MV-4-11 (cell line): ENCODE data around the gene MTA1.

Experiments used
- DNase-seq: peaks from one replicate; lab custom pipeline; 2025; lab: John Stamatoyannopoulos, UW

Gene MTA1

DNA sequence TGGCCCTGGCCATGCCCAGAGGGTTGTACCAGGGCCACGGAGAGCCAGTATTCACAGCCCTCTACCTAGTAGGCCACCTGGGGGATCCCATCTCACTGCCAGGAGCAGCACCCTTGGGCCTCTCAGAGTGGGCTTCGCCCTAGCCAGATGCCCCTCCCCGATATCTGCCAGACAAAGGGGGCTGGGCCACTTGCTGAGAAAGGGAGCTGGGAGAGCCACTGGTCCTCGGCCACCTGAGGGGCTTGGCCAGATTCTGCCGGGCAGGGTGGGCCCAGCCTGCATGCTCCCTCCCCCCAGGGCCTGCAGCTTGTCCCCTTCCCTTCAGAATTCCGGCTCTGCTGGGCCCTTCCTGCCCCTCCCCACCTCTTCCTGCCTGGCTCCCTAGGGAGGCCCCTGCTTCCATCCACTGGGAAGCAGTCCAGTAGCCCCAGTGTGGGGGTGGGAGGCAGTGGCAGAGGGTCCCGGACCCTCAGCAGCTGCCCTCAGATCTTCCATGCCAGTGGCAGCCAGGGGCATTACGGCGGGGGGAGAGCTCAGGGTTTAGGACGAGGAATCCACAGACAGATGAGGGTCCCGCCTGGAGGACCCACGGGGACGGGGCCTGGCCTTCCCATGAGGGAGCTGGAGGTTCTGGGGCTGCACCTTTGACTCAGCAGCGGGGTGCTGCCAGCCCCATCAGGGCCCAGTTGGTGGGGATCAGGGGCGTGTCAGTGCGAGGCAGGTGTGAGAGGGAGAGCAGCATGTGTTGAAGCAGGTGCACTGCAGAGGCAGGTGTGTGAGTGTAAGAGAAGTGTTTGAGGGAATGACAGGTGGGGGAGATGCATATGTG lies 57.4 kb downstream of the MTA1 start:
- DNase-seq, result no peak

DNA sequence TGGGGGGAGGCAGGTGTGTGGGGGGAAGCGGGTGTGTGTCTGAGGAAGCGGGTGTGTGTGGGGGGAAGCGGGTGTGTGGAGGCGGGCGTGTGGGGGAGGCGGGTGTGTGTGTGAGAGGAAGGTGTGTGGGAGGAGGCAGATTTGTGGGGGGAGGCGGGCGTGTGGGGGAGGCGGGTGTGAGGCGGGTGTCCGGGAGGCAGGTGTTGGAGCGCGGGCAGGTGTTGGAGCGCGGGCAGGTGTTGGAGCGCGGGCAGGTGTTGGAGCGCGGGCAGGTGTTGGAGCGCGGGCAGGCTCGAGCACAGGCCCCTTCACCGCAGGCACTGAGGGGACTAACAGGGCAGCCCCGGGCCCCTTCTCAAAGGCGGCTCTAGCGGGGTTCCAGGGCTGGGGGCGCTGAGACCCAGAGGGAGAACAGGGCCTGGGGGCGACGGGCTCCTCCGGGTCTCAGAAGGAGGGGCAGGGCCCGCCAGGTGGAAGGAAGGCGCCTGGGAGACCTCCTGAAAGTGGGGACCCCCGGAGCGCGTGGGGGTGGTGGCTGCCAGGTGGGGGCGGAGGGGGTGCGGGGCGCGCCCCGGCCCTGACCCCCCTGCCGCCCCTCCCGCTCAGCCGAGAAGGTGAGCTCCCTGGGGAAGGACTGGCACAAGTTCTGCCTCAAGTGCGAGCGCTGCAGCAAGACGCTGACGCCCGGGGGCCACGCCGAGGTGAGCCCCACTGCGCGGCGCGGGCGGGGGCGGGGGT lies 58.2 kb downstream of the MTA1 start:
- no peak for DNase-seq

DNA sequence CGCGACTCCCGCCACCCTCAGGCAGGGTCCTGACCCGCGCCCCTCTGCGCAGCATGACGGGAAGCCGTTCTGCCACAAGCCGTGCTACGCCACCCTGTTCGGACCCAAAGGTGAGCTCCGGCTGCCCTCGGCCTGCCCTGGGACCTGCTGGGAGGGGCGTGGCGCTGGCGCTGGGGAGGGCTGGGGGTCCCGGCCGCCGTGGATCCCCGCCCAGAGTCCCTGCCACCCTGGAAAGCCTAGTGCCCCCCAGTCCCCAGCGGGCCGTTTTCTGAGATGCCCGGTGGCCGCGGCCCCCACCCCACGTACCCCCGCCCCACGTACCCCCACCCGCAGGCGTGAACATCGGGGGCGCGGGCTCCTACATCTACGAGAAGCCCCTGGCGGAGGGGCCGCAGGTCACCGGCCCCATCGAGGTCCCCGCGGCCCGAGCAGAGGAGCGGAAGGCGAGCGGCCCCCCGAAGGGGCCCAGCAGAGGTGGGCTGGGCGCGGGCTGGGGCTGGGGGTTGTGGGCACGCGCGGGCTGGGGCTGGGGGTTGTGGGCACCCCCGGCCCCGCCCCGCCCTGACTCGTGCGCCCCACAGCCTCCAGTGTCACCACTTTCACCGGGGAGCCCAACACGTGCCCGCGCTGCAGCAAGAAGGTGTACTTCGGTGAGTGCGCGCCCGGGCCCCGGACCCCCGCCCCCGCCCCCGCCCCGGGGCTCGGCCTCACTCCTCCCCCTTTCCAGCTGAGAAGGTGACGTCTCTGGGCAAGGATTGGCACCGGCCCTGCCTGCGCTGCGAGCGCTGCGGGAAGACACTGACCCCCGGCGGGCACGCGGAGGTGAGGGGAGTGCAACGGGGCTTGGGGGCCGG lies 59.0 kb downstream of the MTA1 start:
- DNase-seq, result no peak

- DNase-seq, result no peak
Observed at GRCh38 chr14:105479431-105480158, 60.0 kb downstream of the MTA1 start.

DNA sequence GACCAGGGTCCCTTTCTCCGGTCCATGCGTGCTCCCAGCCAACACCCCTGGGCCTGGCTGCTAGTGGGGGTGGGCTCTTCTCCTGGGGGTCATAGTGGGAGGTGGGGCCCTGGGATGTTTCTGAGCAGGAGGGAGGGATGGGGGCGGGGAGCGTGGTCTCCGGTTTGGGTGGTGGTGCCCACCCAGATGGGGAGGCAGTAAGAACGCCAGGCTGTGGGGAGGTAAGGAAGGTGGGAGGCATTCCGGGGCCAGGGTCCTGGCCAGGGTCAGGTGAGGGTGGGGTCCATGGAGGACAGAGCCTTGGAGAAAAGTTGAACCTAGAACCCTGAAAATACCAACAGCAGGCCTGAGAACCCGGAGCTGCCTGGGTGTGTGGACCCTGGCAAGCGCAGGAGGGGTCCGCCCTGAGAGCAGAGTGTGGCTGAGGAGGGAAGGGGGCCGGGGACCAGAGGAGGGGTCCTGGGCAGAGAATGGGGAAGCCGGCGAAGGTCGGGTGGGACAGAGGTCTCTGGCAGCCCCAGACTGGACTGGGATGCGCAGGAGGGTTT lies 60.6 kb downstream of the MTA1 start:
- no peak for DNase-seq

GRCh38 chr14:105480807-105481801 lies 61.5 kb downstream of the MTA1 start:
- DNase-seq, result peak; percentile 76

DNA sequence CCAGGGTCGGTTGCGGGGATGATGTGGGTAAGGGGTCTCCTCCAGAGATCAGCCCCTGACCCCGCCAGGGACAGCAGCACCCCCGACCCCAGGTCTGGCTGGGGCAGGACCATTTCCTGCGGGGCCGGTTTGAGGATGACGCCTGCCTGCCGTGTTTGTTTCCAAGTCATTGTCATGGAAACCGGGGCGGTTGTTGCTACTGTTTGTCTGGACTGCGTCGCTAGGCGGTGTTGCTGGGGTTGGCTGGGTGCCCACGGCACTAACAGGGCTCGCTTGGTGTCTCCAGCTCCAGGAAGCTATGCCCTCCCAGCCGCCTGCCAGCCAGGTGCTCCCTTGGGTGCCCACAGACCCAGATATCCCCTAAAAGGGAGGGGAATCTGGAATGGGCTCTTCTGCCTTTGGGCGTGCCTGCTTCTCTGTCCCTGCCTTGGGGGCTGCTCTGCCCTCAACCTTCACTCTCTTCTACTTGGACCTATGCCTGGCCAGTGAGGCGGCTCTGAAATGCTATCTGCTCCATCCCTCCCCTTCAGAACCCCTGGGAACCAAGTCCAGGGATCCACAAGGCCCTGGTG lies 62.3 kb downstream of the MTA1 start:
- DNase-seq, result peak; percentile 94

GRCh38 chr14:105482486-105483110 lies 63.0 kb downstream of the MTA1 start:
- DNase-seq, result no peak

DNA sequence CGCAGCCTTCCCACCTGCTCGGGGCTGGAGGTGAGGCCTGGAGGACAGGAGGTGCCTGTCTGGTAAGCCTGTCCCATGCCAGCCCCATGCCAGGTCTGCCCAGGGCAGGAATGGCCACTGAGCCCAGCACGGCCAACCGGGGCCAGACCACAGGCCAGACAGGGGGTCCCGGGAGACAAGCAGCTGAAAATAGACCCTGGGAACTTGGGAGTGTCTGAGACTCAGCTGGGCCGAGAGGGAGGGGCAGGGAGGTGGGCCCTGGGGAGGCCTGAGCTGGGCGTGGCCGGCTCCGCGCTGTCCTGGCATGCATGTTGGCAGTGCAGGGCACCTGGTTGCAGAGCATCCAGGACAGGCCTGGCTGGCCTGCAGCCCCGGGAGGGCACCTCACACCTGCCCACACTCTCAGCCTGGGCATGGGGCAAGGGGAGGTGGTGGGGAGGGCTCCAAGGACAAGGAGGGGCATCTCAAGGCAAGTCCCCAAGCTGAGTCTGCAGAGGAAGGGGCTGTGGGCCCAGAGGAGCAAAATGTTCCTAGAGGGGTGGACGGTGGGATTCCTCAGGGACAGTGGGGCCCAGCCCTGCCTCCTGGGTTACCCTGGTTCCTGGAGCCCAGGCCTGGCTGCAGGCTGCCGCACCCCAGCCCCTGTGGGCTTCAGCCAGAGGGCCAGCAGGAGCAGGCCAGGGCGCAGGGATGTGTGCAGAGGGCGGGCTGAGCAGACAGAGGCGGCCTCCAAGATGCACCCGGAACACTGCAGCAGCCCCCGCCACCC lies 63.9 kb downstream of the MTA1 start:
- DNase-seq, result no peak

DNA sequence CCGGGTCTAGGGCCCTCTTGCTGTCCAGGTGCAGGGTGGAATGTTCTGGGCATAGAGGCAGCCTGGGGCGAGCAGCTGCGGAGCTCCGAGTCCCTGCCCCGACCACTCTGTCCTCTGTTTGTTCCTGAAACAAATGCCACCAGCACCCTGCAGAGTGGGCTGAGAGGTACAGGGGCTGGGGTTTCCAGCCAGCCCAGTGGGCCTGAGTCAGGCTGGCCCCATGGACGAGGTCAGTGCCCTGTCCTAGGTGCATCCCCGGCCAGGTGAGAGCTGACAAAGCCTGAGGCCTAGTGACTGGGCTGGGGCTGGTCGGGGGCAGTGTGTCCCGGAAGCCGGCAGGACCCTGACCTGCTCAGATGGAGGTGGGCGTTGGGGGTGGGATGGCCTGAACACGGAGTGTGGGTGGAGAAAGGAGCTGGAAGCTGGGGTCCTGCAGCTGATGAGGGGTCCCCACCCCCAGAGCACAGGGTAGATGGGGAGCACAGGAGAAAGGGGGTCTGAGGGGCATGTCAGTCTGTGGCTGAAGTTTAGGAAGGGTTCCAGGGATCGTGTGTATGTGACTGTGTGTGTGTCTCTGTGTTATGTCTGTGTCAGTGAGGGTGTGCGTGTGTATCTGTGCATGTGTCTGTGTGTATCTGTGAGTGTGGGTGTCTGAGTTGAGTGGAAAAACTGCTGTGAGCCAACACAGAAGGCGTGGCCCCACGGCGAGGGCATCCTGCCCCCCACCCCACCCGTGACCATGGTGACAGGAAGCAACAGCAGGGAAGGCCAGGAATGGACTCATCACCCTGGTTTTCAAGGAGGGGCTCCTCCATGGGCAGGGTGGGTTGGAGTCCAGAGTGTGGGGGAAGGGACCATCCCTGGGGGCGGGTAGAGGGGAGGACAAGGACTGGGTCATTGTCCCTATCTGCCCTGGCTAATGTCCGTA lies 64.7 kb downstream of the MTA1 start:
- DNase-seq, result no peak

DNA sequence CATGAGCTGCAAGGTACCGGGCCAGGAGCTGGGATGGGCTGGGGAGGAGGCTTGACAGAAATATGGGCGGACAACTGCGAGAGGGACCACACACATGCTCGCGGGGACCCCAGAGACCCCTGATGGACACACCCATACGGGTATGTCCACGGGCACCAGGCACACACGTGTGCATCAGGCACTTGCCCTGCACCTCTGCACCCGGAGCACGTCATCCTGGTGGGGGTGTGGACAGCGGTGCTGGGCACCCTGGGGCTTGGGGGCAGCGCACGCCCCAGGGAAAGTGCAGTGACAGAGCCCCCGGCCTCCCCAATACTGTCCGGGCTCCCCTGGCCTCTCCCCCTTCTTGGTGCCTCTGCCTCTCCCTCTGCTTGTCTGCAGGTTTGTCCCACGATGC lies 65.4 kb downstream of the MTA1 start:
- no peak for DNase-seq

- no peak for DNase-seq
Observed at GRCh38 chr14:105485739-105486162, 66.1 kb downstream of the MTA1 start.

DNA sequence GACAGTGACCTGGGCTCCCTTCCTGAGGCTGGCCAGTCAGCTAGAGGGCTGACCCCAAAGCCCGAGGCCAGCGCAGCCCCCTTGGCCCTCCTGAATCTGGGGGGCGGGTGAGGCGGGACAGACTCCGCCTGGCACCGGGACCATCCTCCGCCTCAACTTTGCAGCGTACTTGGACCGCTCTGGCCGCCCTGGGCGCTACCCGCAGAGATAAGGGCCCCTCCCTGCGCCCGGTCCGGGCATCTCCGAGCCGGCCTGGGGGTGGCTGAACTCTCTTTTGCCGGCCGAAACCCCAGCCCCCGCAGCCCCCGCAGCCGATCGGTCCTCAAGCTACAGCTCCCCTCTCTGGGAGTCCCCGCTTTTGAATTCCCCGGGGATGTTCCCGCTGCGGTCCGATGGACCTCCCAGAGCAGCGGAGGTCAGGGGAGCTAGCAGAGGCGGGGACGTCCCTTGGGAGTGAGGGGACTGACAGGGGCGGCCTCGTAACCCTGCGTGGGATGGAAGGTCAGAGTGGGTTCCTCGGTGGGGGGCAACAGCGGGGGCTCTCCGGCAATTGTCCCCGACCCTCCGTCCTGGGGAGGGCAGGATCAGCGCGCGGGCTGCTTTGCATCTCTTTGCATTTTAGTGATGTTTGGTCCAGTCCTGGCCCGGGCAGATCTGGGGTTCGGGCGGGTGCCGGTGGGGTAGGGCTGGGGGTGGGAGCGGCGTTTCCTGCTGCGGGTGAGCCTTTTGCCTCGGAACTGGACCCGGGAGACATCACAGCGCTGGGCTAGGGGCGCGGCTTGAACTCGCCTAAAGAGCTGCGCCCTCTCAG lies 66.7 kb downstream of the MTA1 start, which contains the start of gene CRIP1:
Gene CRIP1, plus strand, starts transcription at position 724 of the 811 bp plus-strand sequence. CDS start 374 bp downstream, outside the sequence.
- no peak for DNase-seq

DNA sequence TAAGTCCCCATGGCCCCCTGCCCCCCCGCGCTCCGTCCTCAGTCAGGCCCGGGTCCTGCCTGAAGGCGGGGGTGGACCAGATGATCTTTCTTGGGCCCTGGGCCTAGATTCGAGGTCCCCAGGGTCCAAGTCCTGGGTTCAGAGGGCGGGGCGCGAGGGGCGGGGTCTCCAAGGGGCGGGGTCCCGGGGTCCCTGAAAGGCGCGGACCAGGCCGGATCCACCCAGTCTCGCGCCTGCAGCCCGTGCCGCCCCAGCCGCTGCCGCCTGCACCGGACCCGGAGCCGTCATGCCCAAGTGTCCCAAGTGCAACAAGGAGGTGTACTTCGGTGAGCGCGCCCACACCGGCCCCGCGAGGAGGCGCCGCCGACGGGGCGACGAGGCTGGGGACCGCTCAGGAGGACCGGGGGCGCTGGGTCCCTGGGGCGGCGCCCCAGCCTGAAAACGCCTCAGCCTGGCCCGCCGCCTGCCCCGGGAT lies 67.4 kb downstream of the MTA1 start:
- DNase-seq, result no peak

DNA sequence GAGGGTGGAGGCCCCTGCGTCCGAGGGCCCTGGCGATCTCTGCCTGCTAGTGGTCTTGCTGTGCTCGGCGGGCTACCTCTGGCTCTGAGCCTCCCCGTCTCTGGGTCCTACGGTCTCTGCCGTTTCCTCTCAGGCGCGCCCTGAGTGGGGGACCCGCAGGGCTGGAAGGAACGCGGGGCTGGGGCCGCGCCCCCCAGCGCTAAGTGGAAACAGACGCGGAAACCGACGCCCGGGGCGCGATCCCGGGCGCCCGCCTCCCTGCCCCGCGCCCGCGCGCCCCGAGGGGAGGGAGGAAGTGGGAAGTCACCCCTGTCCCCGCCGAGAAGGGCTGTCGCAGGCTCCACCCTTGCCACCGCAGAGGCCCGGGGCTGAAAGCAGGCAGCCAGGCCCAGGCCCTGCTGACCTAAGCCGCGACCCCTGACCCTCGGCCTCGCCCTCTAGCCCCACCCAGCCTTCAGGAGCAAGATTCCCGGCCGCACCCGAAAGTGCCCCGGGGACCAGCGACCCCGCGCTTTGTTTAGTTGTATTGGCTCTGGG lies 67.9 kb downstream of the MTA1 start:
- peak; percentile 57 for DNase-seq
